Loucy (cell line): ENCODE measurements around the gene PRPF38A.

ENCODE experiments used
- H2AFZ ChIP-seq: fragments of 200-600 bp; sonication (generic); 2 replicates; pipeline ENCODE4 v1.6.0; 2016; ENCODE audit warnings: antibody characterized with exemption, mild to moderate bottlenecking, low read length, moderate library complexity
- H3F3A ChIP-seq: fragments of 200-600 bp; 2 replicates; pipeline ENCODE4 v1.6.0; 2016; ENCODE audit warnings: antibody characterized with exemption, low read depth, mild to moderate bottlenecking
- H3K27me3 ChIP-seq: fragments of 200-600 bp; sonication (generic); 2 replicates; pipeline ENCODE4 v1.6.1; 2014; ENCODE audit warnings: low read length, mild to moderate bottlenecking; ENCODE audit not compliant: insufficient read depth, poor library complexity, severe bottlenecking
- H3K36me3 ChIP-seq: fragments of 200-600 bp; sonication (generic); 2 replicates; pipeline ENCODE4 v1.6.1; 2016; ENCODE audit warnings: low read length; ENCODE audit not compliant: insufficient read depth
- H3K4me1 ChIP-seq: fragments of 200-600 bp; sonication (generic); 2 replicates; pipeline ENCODE4 v1.5.1; 2014; ENCODE audit warnings: low read length, mild to moderate bottlenecking; ENCODE audit not compliant: insufficient read depth, poor library complexity, severe bottlenecking
- H3K4me2 ChIP-seq: fragments of 200-600 bp; sonication (generic); 2 replicates; pipeline ENCODE4 v1.6.0; 2014; ENCODE audit warnings: antibody characterized with exemption, low read length, low read depth, mild to moderate bottlenecking; ENCODE audit not compliant: poor library complexity, severe bottlenecking
- H3K4me3 ChIP-seq: fragments of 200-600 bp; sonication (generic); 2 replicates; pipeline ENCODE4 v1.5.1; 2014; ENCODE audit warnings: low read length, mild to moderate bottlenecking, mixed read lengths; ENCODE audit not compliant: poor library complexity, severe bottlenecking
- H3K79me2 ChIP-seq: fragments of 200-600 bp; sonication (generic); 2 replicates; pipeline ENCODE4 v1.6.1; 2014; ENCODE audit warnings: low read length; ENCODE audit not compliant: insufficient read depth
- H3K9ac ChIP-seq: fragments of 200-600 bp; sonication (generic); 2 replicates; pipeline ENCODE4 v1.6.0; 2014; ENCODE audit warnings: mild to moderate bottlenecking, low read depth, low read length, moderate library complexity; ENCODE audit not compliant: poor library complexity, severe bottlenecking
- H3K9me2 ChIP-seq: fragments of 200-600 bp; sonication (generic); replicated peaks from 2 replicates; pipeline ENCODE4 v1.6.1; 2016; ENCODE audit warnings: low read depth, low read length, mixed read lengths
- H3K9me3 ChIP-seq: fragments of 200-600 bp; sonication (generic); 2 replicates; pipeline ENCODE4 v1.6.1; 2014; ENCODE audit warnings: mild to moderate bottlenecking, antibody characterized with exemption, low read length, low read depth; ENCODE audit not compliant: insufficient read depth
- H4K20me1 ChIP-seq: fragments of 200-600 bp; sonication (generic); 2 replicates; pipeline ENCODE4 v1.6.0; 2014; ENCODE audit warnings: antibody characterized with exemption, low read length, mild to moderate bottlenecking; ENCODE audit not compliant: insufficient read depth, poor library complexity, severe bottlenecking
- CTCF ChIP-seq: fragments of 200-600 bp; sonication (generic); conservative IDR thresholded peaks from 2 replicates; pipeline ENCODE4 v1.5.1; 2014; ENCODE audit warnings: mild to moderate bottlenecking, antibody characterized with exemption, low read length
- EZH2phosphoT487 ChIP-seq: fragments of 200-600 bp; IDR thresholded peaks from 2 replicates; pipeline ENCODE4 v1.6.1; 2018; ENCODE audit warnings: antibody characterized with exemption, mild to moderate bottlenecking, moderate library complexity, borderline replicate concordance

The PRPF38A gene

GRCh38 chr1:52413410-52413989 lies 9.1 kb downstream of the PRPF38A start:
- peaks cover 90% of the 10 kb centered on the region for H3K36me3 ChIP-seq
- TF ChIP-seq EZH2phosphoT487 (no peak), CTCF (no peak)
- no peak overlapping the region for H3K4me2 ChIP-seq
- H3K27me3 ChIP-seq: no peaks in the 10 kb centered on the region
- peaks cover 9% of the 10 kb centered on the region for H3K4me1 ChIP-seq
- peaks cover 2% of the 10 kb centered on the region for H4K20me1 ChIP-seq
- peaks cover 2% of the 10 kb centered on the region; the same call in 1 of the 2 replicates for H3F3A ChIP-seq
- no peak overlapping the region for H2AFZ ChIP-seq
- H3K79me2 ChIP-seq: peaks cover 24% of the 10 kb centered on the region; the same call in 1 of the 2 replicates
- no peak overlapping the region for H3K4me3 ChIP-seq
- H3K9ac ChIP-seq: no peak overlapping the region
- no peaks in the 10 kb centered on the region for H3K9me2 ChIP-seq
- H3K9me3 ChIP-seq: no peaks in the 10 kb centered on the region

- peaks cover 9% of the 10 kb centered on the region; the same call in 1 of the 2 replicates for H3F3A ChIP-seq
- H3K27me3 ChIP-seq: no peaks in the 10 kb centered on the region
- peaks cover 22% of the 10 kb centered on the region for H3K4me1 ChIP-seq
- H3K9me3 ChIP-seq: no peaks in the 10 kb centered on the region
- peaks cover 2% of the 10 kb centered on the region for H4K20me1 ChIP-seq
- no peaks in the 10 kb centered on the region for H3K9me2 ChIP-seq
- no peak overlapping the region for H3K4me3 ChIP-seq
- TF ChIP-seq CTCF (no peak), EZH2phosphoT487 (no peak)
- no peak overlapping the region for H3K9ac ChIP-seq
- peaks cover 81% of the 10 kb centered on the region for H3K36me3 ChIP-seq
- H2AFZ ChIP-seq: no peak overlapping the region
- H3K79me2 ChIP-seq: peaks cover 11% of the 10 kb centered on the region; the same call in 1 of the 2 replicates
- no peak overlapping the region for H3K4me2 ChIP-seq
Measured at GRCh38 chr1:52414942-52415341, 10.5 kb downstream of the PRPF38A start.

- H3F3A ChIP-seq: peaks cover 9% of the 10 kb centered on the region; the same call in 1 of the 2 replicates
- H3K4me1 ChIP-seq: peaks cover 37% of the 10 kb centered on the region
- H3K9me3 ChIP-seq: no peaks in the 10 kb centered on the region
- H3K9me2 ChIP-seq: no peaks in the 10 kb centered on the region
- no peaks in the 10 kb centered on the region for H3K27me3 ChIP-seq
- H2AFZ ChIP-seq: no peak overlapping the region
- TF ChIP-seq EZH2phosphoT487 (no peak), CTCF (no peak)
- H3K36me3 ChIP-seq: peaks cover 74% of the 10 kb centered on the region
- H3K79me2 ChIP-seq: peaks cover 15% of the 10 kb centered on the region
- no peak overlapping the region for H3K4me2 ChIP-seq
- no peak overlapping the region for H3K4me3 ChIP-seq
- H3K9ac ChIP-seq: no peak overlapping the region
- no peaks in the 10 kb centered on the region for H4K20me1 ChIP-seq
Measured at GRCh38 chr1:52416811-52417210, 12.4 kb downstream of the PRPF38A start.
